Mucosa of descending colon (tissue), 3 donors: ENCODE measurements around the gene FTMT. TPM values are rescaled to one million over a fixed set of nuclear protein-coding genes. Genes with fewer than 3 reads are reported as not detected.
"Not testable (repeated sequence)": the region's sequence is repeated elsewhere in the genome, so short reads cannot be mapped to it uniquely, and the experiment has no call there.

Source experiments
- ATAC-seq: fragments of 200-7000 bp; cut with Tn5 transposase; one replicate; pipeline ENCODE4 v1.9.1; 2020; ENCODE audit warnings: mild to moderate bottlenecking, moderate library complexity
- DNase-seq, 3 donors: peaks; one replicate each; pipeline ENCODE4 v3.0.0-alpha.2; 2020
- H3K36me3 ChIP-seq: fragments of 200-600 bp; one replicate; pipeline ENCODE4 v1.8.0; 2021; ENCODE audit warnings: low read depth, mild to moderate bottlenecking
- H3K4me1 ChIP-seq: fragments of 200-600 bp; one replicate; pipeline ENCODE4 v1.8.0; 2021; ENCODE audit warnings: low read depth, mild to moderate bottlenecking
- H3K4me3 ChIP-seq: fragments of 200-600 bp; one replicate; pipeline ENCODE4 v1.8.0; 2021; ENCODE audit warnings: mild to moderate bottlenecking
- H3K9me3 ChIP-seq: fragments of 200-600 bp; one replicate; pipeline ENCODE4 v1.8.0; 2021; ENCODE audit warnings: mild to moderate bottlenecking
- intact Hi-C, 2 donors: fragments of 100-400 bp; cut with DNase I in 1 of 2; cut with micrococcal nuclease in 1 of 2; formaldehyde crosslinking; loops; one replicate each; pipeline versions ENCODE4 v1.11.0 to v1.11.1; 2022; cut with DNase I, micrococcal nuclease
- long read RNA-seq, 2 donors: library from polyadenylated mRNA; unstranded; transcript quantifications; one replicate each; pipeline ENCODE4 v2.0.0, GENCODE V29; 2019 to 2021
- total RNA-seq, 3 donors: library from RNA; stranded (reverse); fragmentation: NEBNext Ultra II Directional in 2 of 3; extraction: Animal tissue kit (Norgen Biotek cat#: 25700) in 2 of 3; gene quantifications; one replicate each; pipeline versions ENCODE4 v1.2.1 to v1.2.4, GENCODE V29; 2021 to 2023
- TF ChIP-seq, protein P1 (sequence below): fragments of 200-600 bp; IDR thresholded peaks from one replicate; pipeline ENCODE4 v1.8.0; 2022; ENCODE audit warnings: antibody characterized with exemption, mild to moderate bottlenecking
- donor health status: DM: no; HTN: no; CAD: no; lungs with moderate emphysema.
- donor health status: DM: no; HTN: no; CAD: no.
- donor health status: DM: no; HTN: yes; CAD: no.

Gene FTMT
- total RNA-seq, result not detected
- long read RNA-seq, donor 1, result 0 reads
- long read RNA-seq, donor 2, result 0 reads

DNA sequence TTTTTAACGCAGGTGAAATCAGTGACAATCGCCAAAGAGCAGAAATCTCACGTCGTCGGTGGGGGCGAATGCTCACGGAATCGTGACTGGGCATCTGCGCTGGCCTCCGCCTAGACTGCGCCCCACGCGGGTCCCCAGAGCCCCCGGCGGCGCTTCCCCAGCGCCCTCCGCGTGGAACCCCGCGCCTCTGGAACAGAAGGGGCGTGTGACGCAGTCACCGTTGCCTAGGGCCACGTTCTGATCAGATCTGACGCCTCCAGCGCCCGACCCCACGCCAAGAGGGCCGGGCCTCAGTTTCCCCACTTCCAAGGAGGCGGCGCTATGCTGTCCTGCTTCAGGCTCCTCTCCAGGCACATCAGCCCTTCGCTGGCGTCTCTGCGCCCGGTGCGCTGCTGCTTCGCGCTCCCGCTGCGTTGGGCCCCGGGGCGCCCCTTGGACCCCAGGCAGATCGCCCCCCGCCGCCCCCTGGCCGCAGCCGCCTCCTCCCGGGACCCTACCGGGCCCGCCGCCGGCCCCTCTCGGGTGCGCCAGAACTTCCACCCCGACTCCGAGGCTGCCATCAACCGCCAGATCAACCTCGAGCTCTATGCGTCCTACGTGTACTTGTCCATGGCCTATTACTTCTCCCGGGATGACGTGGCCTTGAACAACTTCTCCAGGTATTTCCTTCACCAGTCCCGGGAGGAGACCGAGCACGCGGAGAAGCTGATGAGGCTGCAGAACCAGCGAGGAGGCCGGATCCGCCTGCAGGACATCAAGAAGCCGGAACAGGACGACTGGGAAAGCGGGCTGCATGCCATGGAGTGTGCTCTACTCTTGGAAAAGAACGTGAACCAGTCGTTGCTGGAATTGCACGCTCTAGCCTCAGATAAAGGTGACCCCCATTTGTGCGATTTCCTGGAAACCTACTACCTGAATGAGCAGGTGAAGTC is at the start of gene FTMT:
TSS of gene FTMT (plus strand) at position 240 of the 932 bp plus-strand sequence. CDS start at position 322, 82 bp downstream.
- no peaks in the 10 kb centered on the region for H3K9me3 ChIP-seq
- DNase-seq (no peak), ATAC-seq (no peak)
- TF ChIP-seq, protein P1, sequence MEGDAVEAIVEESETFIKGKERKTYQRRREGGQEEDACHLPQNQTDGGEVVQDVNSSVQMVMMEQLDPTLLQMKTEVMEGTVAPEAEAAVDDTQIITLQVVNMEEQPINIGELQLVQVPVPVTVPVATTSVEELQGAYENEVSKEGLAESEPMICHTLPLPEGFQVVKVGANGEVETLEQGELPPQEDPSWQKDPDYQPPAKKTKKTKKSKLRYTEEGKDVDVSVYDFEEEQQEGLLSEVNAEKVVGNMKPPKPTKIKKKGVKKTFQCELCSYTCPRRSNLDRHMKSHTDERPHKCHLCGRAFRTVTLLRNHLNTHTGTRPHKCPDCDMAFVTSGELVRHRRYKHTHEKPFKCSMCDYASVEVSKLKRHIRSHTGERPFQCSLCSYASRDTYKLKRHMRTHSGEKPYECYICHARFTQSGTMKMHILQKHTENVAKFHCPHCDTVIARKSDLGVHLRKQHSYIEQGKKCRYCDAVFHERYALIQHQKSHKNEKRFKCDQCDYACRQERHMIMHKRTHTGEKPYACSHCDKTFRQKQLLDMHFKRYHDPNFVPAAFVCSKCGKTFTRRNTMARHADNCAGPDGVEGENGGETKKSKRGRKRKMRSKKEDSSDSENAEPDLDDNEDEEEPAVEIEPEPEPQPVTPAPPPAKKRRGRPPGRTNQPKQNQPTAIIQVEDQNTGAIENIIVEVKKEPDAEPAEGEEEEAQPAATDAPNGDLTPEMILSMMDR, result no peak
- H3K36me3 ChIP-seq, result no peaks in the 10 kb centered on the region
- H3K4me1 ChIP-seq, result no peaks in the 10 kb centered on the region
- H3K4me3 ChIP-seq, result no peak within 1 kb of the TSS
- intact Hi-C loops, result no loop called here

DNA sequence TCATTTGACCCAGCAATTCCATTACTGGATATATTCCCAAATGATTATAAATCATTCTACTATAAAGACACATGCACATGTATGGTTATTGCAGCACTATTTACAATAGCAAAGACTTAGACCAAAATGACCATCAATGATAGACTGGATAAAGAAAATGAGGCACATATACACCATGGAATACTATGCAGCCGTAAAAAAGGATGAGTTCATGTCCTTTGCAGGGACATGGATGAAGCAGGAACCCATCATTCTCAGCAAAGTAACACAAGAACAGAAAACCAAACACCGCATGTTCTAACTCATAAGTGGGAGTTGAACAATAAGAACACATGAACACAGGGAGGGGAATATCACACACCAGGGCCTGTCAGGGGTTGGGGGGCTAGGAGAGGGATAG is 46.4 kb upstream of the FTMT start:
- ATAC-seq, H3K36me3 ChIP-seq, H3K4me1 ChIP-seq, DNase-seq, intact Hi-C loops, H3K4me3 ChIP-seq, H3K9me3 ChIP-seq: not testable (repeated sequence)

DNA sequence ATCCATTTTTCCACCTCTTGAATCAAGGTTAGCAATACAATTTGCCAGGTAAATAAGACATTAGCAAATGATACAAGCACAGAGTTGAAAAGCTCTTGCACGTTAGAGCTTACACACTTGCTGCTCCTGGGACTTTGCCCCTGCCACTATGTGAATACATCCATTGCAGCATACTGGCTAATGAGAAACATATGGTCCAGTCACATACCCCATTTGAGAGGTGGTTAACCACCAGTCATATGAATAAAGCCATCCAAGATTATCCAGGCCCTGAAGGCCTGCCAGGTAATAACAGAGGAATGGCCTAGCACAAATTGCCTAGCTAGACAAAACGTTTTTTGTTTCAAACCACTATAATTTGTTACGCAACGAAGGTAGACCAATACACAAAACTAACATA is 45.8 kb upstream of the FTMT start:
- no peaks in the 10 kb centered on the region for H3K4me1 ChIP-seq
- no peak overlapping the region for H3K4me3 ChIP-seq
- no peak for DNase-seq
- ATAC-seq, result no peak
- intact Hi-C loops, result no loop called here
- no peaks in the 10 kb centered on the region for H3K9me3 ChIP-seq
- no peaks in the 10 kb centered on the region for H3K36me3 ChIP-seq
- TF ChIP-seq, protein P1, result no peak

DNA sequence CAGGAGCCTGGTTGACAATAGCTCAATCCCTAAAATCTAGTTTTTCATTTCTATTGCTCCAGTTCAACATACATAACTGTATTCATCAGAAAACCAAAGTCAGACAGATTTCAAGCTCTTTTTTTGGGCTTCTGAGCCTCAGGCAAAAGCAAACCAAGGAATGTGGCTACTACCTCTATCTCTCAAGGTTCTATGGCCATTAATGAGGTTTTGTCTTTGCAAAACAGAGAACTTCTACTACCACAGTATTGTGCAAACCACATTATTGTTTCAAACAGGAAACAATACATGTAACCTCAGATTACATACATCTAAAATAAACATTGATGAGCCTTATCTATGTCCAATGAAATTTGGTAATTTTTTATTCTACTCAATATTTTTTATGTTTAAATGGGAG is 35.5 kb upstream of the FTMT start:
- Histone ChIP-seq H3K9me3 (no peaks in the 10 kb centered on the region), H3K4me1 (no peaks in the 10 kb centered on the region), H3K36me3 (no peaks in the 10 kb centered on the region), H3K4me3 (no peak overlapping the region)
- TF ChIP-seq, protein P1, result no peak
- ATAC-seq (no peak), DNase-seq (no peak)
- intact Hi-C loops, result no loop called here

DNA sequence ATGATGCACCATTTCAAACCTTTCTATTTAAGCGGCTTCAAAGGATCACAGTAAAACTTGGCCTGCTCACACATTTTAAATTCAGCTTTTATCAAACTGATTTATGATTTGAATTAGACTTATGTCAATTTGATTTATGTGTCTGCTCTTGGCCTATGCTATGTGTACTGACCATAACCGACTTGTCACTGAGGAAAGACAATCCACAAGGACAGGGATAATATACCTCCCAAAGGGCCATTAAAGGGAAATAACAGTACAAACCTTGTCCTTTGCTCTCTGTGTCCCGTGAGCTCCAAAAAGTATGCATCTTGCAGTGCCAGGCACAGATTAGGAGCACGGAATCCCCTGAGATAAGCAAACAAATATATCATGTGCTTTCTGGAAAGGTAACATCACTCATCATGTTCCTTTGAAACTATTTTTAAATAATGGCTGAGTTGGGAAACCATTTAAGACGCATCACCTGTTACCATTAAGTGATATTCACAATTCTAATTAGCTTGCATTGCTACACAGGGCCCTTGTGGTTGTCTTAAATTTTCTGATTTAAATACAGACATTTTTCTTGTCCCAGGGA is 31.9 kb upstream of the FTMT start:
- Histone ChIP-seq H3K4me1 (no peaks in the 10 kb centered on the region), H3K36me3 (no peaks in the 10 kb centered on the region), H3K9me3 (no peaks in the 10 kb centered on the region), H3K4me3 (no peak overlapping the region)
- ATAC-seq (no peak), DNase-seq (no peak)
- TF ChIP-seq, protein P1, result no peak
- intact Hi-C loops, result no loop called here

DNA sequence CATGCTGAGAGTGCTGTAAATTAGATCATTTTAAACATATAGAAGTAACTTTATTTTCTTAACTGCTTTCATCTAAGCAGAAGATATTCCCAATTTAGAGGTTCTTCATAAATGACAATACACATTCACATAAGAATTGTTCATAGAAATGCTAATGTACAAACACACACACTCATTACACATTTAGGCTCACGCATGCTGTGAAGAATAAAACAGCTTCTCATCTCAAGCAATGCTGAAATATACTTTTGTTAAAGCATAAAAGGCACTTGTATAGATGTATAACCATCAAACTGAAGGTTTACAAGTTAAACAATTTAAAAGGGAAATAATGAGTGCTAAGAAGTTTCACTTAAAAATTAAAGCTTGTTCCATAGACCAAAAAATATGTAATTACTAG is 18.1 kb upstream of the FTMT start:
- DNase-seq (no peak), ATAC-seq (no peak)
- intact Hi-C loops, result no loop called here
- Histone ChIP-seq H3K36me3 (no peaks in the 10 kb centered on the region), H3K4me3 (no peak overlapping the region), H3K9me3 (no peaks in the 10 kb centered on the region), H3K4me1 (no peaks in the 10 kb centered on the region)
- TF ChIP-seq, protein P1, result no peak
